SK-N-SH (cell line): ENCODE results near the gene SLC30A2. TPM values are rescaled to one million over a fixed set of nuclear protein-coding genes. Genes with fewer than 3 reads are reported as not detected.

ENCODE experiments used
- CTCF ChIA-PET: fragments of 300-600, 350-600 bp; formaldehyde crosslinking; extraction: SDS; loops from one replicate; lab custom pipeline; 2021; lab: Yijun Ruan, JAX
- POLR2A ChIA-PET: fragments of 350-600 bp; sonication (Branson Sonifier 250); formaldehyde crosslinking; extraction: SDS; loops from one replicate; lab custom pipeline; 2020; ENCODE audit warnings: antibody characterized with exemption, inconsistent platforms; lab: Yijun Ruan, JAX
- DNase-seq: peaks from one replicate; pipeline ENCODE4 v3.0.0; 2012
- H2AFZ ChIP-seq: fragments of 200-600 bp; sonication (generic); 2 replicates; pipeline ENCODE4 v1.8.1; 2016; ENCODE audit warnings: antibody characterized with exemption, mild to moderate bottlenecking, low read depth
- H3F3A ChIP-seq: fragments of 200-600 bp; sonication (generic); replicated peaks from 2 replicates; pipeline ENCODE3; 2016; ENCODE audit warnings: antibody characterized with exemption, mild to moderate bottlenecking; ENCODE audit not compliant: insufficient read depth
- H3K27ac ChIP-seq, 2 experiments: fragments of 200-500 bp in 1 of 2; fragments of 200-600 bp in 1 of 2; sonication (Bioruptor generic) in 1 of 2; sonication (generic), shearing (Covaris generic) in 1 of 2; 2 replicates each; pipeline versions ENCODE4 v1.5.1 to v1.6.1; 2014 to 2016; ENCODE audit warnings: low read depth in 2 of 2, inconsistent platforms in 1 of 2, low read length in 1 of 2, mild to moderate bottlenecking in 1 of 2, mixed read lengths in 1 of 2
- H3K27me3 ChIP-seq: fragments of 200-600 bp; sonication (generic), shearing (Covaris generic); 2 replicates; pipeline ENCODE4 v1.6.1; 2016; ENCODE audit warnings: mixed run types; ENCODE audit not compliant: insufficient read depth
- H3K36me3 ChIP-seq, 2 experiments: fragments of 200-500 bp in 1 of 2; fragments of 200-600 bp in 1 of 2; sonication (Bioruptor generic) in 1 of 2; sonication (generic) in 1 of 2; replicated peaks in 1 of 2; 2 replicates each; pipeline versions ENCODE3 to v1.5.1; 2014 to 2016; ENCODE audit warnings: low read length in 1 of 2, mild to moderate bottlenecking in 1 of 2; ENCODE audit not compliant: insufficient read depth in 2 of 2, control insufficient read depth in 1 of 2
- H3K4me1 ChIP-seq, 2 experiments: fragments of 200-500 bp in 1 of 2; fragments of 200-600 bp in 1 of 2; sonication (Bioruptor generic) in 1 of 2; sonication (generic), shearing (Covaris generic) in 1 of 2; 2 replicates each; pipeline versions ENCODE4 v1.5.1 to v1.6.1; 2014 to 2016; ENCODE audit warnings: low read depth in 1 of 2, low read length in 1 of 2, mixed run types in 1 of 2; ENCODE audit not compliant: insufficient read depth in 2 of 2, control insufficient read depth in 1 of 2
- H3K4me2 ChIP-seq: fragments of 200-600 bp; sonication (generic), shearing (Covaris generic); 2 replicates; pipeline ENCODE4 v1.6.1; 2017; ENCODE audit warnings: mixed run types
- H3K4me3 ChIP-seq, 2 experiments: fragments of 200-500 bp in 1 of 2; fragments of 200-600 bp in 1 of 2; sonication (Bioruptor generic) in 1 of 2; sonication (generic), shearing (Covaris generic) in 1 of 2; 2 replicates each; pipeline versions ENCODE4 v1.5.1 to v1.8.1; 2014 to 2016; ENCODE audit warnings: low read depth in 2 of 2, inconsistent platforms in 1 of 2, low read length in 1 of 2, mild to moderate bottlenecking in 1 of 2, mixed read lengths in 1 of 2, moderate library complexity in 1 of 2
- H3K79me2 ChIP-seq: fragments of 200-600 bp; sonication (generic); 2 replicates; pipeline ENCODE4 v1.8.1; 2017; ENCODE audit warnings: mild to moderate bottlenecking; ENCODE audit not compliant: insufficient read depth
- H3K9ac ChIP-seq: fragments of 200-600 bp; sonication (generic); 2 replicates; pipeline ENCODE4 v1.6.1; 2017; ENCODE audit warnings: mixed run types
- H3K9me2 ChIP-seq: fragments of 200-600 bp; sonication (generic); 2 replicates; pipeline ENCODE4 v1.6.1; 2017; ENCODE audit warnings: mixed run types
- H3K9me3 ChIP-seq: fragments of 200-600 bp; sonication (generic); 2 replicates; pipeline ENCODE4 v1.6.1; 2017; ENCODE audit warnings: mixed run types, mild to moderate bottlenecking, moderate library complexity
- H4K20me1 ChIP-seq: fragments of 200-600 bp; sonication (generic); 2 replicates; pipeline ENCODE4 v1.6.1; 2017; ENCODE audit warnings: mild to moderate bottlenecking, mixed run types; ENCODE audit not compliant: insufficient read depth
- EZH2phosphoT487 ChIP-seq: fragments of 200-600 bp; sonication (generic); IDR thresholded peaks from 2 replicates; pipeline ENCODE4 v1.6.1; 2017; ENCODE audit warnings: low read depth, mixed run types, mild to moderate bottlenecking, antibody characterized with exemption, moderate library complexity, borderline replicate concordance
- FOXJ3 ChIP-seq: sonication (generic); formaldehyde crosslinking; IDR thresholded peaks from 2 replicates; pipeline ENCODE4 v1.5.1; 2020; ENCODE audit warnings: mild to moderate bottlenecking, missing genetic modification reagents
- JUND ChIP-seq: IDR thresholded peaks from 2 replicates; pipeline ENCODE4 v1.4.0; 2012
- MXI1 ChIP-seq: IDR thresholded peaks from 2 replicates; pipeline ENCODE4 v1.6.1; 2012; ENCODE audit warnings: mild to moderate bottlenecking, low read depth, low read length, improper control_type of control experiment
- PBX3 ChIP-seq: IDR thresholded peaks from 2 replicates; pipeline ENCODE4; 2012
- REST ChIP-seq: IDR thresholded peaks from 2 replicates; pipeline ENCODE4 v1.6.1; 2012; ENCODE audit warnings: mild to moderate bottlenecking, low read depth, low read length, moderate library complexity
- TAF1 ChIP-seq: IDR thresholded peaks from 2 replicates; pipeline ENCODE4 v1.6.1; 2012; ENCODE audit warnings: low read depth, mild to moderate bottlenecking, low read length, moderate library complexity, borderline replicate concordance
- TCF12 ChIP-seq: IDR thresholded peaks from 2 replicates; pipeline ENCODE4 v1.4.0; 2012
- WGBS: methylation state at CpG from one replicate; pipeline ENCODE4 v1.1.6; 2017; ENCODE audit warnings: low lambda C conversion rate; 5-methylcytosine and 5-hydroxymethylcytosine counted together
- polyA plus RNA-seq, 3 experiments: library from polyadenylated mRNA; depleted of rRNA; stranded (reverse); fragments of >200 nt; gene quantifications; 2 replicates each; pipeline ENCODE4 v1.2.3, GENCODE V29; 2012
- TF ChIP-seq, protein P1 (sequence below): fragments of 150-350 bp; IDR thresholded peaks from 2 replicates; pipeline ENCODE4 v1.6.1; 2017; ENCODE audit warnings: antibody characterized with exemption, low read length, low read depth, borderline replicate concordance
- TF ChIP-seq, protein P2 (sequence below): fragments of 150-350 bp; IDR thresholded peaks from 2 replicates; pipeline ENCODE4 v1.6.1; 2016; ENCODE audit warnings: mild to moderate bottlenecking, low read depth, low read length
- TF ChIP-seq, protein P3 (sequence below): IDR thresholded peaks from 2 replicates; pipeline ENCODE4 v1.4.0; 2012; ENCODE audit warnings: low read depth
- TF ChIP-seq, protein P4 (sequence below): fragments of 200-600 bp; sonication (generic); IDR thresholded peaks from 2 replicates; pipeline ENCODE4 v1.6.1; 2017; ENCODE audit warnings: antibody characterized with exemption, mild to moderate bottlenecking, moderate library complexity
- TF ChIP-seq, protein P5 (sequence below): IDR thresholded peaks from 2 replicates; pipeline ENCODE4 v1.4.0; 2012; ENCODE audit warnings: low read depth, borderline replicate concordance

Gene SLC30A2
- polyA plus RNA-seq, 1 of the 3 experiments (the other 2 are of a cell fraction): not detected

GRCh38 chr1:26058052-26058595 is 12.2 kb upstream of the SLC30A2 start:
- Histone ChIP-seq H3K4me2 (no peak overlapping the region), H4K20me1 (no peaks in the 10 kb centered on the region), H3F3A (no peaks in the 10 kb centered on the region), H3K27me3 (peaks cover 53% of the 10 kb centered on the region; the same call in 1 of the 2 replicates), H3K27ac (no peak overlapping the region), H3K36me3 (no peaks in the 10 kb centered on the region), H3K9me3 (no peaks in the 10 kb centered on the region), H3K79me2 (no peaks in the 10 kb centered on the region), H3K4me3 (no peak overlapping the region), H3K9ac (no peak overlapping the region), H3K4me1 (no peaks in the 10 kb centered on the region), H3K9me2 (no peaks in the 10 kb centered on the region), H2AFZ (no peak overlapping the region)
- ChIA-PET CTCF (interaction anchor here (0.9 to 1.7 kb wide), 6 partner anchors 9 to 87 kb away, joined by 3 to 5 read pairs (median 3); partner anchors contain the start of genes SLC30A2 and TRIM63), POLR2A (no interaction called here)
- 60% methylated on average over 5 of the region's 5 CpGs for WGBS
- no peak for TF ChIP-seq FOXJ3 (CRISPR knock-in tag)
- no peak for TF ChIP-seq EZH2phosphoT487
- no peak for TF ChIP-seq JUND
- TF ChIP-seq, protein P1, sequence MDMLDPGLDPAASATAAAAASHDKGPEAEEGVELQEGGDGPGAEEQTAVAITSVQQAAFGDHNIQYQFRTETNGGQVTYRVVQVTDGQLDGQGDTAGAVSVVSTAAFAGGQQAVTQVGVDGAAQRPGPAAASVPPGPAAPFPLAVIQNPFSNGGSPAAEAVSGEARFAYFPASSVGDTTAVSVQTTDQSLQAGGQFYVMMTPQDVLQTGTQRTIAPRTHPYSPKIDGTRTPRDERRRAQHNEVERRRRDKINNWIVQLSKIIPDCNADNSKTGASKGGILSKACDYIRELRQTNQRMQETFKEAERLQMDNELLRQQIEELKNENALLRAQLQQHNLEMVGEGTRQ: no peak
- TF ChIP-seq, protein P2, sequence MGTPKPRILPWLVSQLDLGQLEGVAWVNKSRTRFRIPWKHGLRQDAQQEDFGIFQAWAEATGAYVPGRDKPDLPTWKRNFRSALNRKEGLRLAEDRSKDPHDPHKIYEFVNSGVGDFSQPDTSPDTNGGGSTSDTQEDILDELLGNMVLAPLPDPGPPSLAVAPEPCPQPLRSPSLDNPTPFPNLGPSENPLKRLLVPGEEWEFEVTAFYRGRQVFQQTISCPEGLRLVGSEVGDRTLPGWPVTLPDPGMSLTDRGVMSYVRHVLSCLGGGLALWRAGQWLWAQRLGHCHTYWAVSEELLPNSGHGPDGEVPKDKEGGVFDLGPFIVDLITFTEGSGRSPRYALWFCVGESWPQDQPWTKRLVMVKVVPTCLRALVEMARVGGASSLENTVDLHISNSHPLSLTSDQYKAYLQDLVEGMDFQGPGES: no peak
- TF ChIP-seq REST: no peak
- TF ChIP-seq, protein P3, sequence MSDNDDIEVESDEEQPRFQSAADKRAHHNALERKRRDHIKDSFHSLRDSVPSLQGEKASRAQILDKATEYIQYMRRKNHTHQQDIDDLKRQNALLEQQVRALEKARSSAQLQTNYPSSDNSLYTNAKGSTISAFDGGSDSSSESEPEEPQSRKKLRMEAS: no peak
- TF ChIP-seq, protein P4, sequence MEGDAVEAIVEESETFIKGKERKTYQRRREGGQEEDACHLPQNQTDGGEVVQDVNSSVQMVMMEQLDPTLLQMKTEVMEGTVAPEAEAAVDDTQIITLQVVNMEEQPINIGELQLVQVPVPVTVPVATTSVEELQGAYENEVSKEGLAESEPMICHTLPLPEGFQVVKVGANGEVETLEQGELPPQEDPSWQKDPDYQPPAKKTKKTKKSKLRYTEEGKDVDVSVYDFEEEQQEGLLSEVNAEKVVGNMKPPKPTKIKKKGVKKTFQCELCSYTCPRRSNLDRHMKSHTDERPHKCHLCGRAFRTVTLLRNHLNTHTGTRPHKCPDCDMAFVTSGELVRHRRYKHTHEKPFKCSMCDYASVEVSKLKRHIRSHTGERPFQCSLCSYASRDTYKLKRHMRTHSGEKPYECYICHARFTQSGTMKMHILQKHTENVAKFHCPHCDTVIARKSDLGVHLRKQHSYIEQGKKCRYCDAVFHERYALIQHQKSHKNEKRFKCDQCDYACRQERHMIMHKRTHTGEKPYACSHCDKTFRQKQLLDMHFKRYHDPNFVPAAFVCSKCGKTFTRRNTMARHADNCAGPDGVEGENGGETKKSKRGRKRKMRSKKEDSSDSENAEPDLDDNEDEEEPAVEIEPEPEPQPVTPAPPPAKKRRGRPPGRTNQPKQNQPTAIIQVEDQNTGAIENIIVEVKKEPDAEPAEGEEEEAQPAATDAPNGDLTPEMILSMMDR: no peak
- TF ChIP-seq TAF1: no peak
- TF ChIP-seq, protein P5, sequence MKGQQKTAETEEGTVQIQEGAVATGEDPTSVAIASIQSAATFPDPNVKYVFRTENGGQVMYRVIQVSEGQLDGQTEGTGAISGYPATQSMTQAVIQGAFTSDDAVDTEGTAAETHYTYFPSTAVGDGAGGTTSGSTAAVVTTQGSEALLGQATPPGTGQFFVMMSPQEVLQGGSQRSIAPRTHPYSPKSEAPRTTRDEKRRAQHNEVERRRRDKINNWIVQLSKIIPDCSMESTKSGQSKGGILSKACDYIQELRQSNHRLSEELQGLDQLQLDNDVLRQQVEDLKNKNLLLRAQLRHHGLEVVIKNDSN: no peak
- TF ChIP-seq PBX3: no peak
- no peak for TF ChIP-seq MXI1
- no peak for TF ChIP-seq TCF12
- DNase-seq: no peak
